Camera-type eye (tissue), 1 donor: ENCODE measurements around the gene NRN1. TPM values are rescaled to one million over a fixed set of nuclear protein-coding genes. Genes with fewer than 3 reads are reported as not detected.

ENCODE experiments used
- total RNA-seq: library from RNA; depleted of rRNA; stranded (reverse); fragments of >200 nt; gene quantifications from one replicate; pipeline ENCODE4 v1.2.3, GENCODE V29; 2014

Gene NRN1, protein sequence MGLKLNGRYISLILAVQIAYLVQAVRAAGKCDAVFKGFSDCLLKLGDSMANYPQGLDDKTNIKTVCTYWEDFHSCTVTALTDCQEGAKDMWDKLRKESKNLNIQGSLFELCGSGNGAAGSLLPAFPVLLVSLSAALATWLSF
- 23.0 TPM for total RNA-seq

DNA sequence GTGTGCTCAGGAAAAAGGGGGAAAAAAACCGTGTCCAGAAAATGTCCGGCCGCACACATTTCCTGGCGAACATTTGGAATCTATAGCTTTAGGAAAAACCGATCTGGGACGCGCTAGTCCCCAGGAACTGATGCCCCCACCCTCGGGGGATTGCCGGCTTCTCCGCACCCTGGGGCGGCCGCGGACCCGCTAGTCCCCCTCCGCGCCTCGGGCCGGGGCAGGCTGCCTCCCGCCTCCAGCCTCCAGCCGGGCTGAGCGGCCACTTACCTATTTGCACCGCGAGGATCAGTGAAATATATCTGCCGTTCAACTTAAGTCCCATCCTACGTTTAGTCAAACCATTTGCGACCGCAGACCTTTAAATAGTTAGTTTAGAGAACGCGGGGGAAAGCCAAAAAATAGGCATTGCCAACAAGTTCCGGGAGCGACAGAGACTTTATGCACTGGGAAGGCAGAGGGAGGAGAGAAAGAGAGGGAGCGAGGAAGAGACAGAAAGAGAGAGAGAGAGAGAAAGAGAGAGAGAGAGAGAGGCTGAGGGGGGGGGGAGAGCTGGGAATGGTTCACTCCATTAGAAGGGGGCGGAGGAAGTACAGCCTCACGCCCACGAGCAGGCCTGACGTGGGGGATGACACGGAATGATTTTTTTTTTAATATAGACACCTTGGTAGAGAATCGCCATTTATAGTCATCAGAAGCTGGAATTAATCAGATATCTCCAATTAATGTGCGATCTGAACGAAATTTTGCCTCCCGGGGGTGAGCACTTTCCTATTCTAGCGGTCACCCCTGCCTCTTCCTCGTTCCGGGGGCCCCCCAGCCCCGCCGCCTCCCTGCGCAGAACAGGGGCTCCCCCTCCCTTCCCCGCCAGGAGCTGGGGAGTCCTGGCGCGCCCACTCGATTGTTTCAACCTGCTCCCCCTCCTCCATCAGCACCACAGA is at the start of gene NRN1:
TSS of gene NRN1 (minus strand) at position 498 of the 938 bp plus-strand sequence. CDS start at position 322, 176 bp downstream.

